Myocyte (in vitro differentiated cells): ENCODE data around the gene FANCI. TPM values are rescaled to one million over a fixed set of nuclear protein-coding genes. Genes with fewer than 3 reads are reported as not detected.

Experiments
- DNase-seq: peaks from one replicate; pipeline ENCODE4 v3.0.0-alpha.2; 2012; ENCODE audit warnings: low read depth
- total RNA-seq: library from RNA; depleted of rRNA; stranded (reverse); fragments of >200 nt; gene quantifications from 2 replicates; pipeline ENCODE4 v1.2.3, GENCODE V29; 2014

The FANCI gene
- total RNA-seq, 1 donor from 2014 or later, result 2.1 TPM

DNA sequence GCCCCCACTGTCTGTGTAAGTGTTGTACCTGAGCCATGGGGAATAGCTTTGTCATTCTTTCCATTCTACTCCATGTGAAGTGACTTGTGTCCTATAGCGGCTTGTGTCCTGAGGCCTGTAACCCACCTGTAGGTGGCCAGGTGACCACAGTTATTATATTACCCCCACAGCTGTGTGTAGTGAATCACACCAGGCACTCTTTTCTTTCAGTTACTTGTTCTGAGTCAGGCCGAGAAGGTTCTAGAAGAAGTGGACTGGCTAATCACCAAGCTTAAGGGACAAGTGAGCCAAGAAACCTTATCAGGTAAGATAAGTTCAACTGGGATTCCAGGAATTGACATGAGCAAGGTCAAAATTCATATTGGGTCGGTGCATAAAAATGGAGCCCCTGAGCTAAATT lies 61.6 kb downstream of the FANCI start:
- DNase-seq, result no peak

DNA sequence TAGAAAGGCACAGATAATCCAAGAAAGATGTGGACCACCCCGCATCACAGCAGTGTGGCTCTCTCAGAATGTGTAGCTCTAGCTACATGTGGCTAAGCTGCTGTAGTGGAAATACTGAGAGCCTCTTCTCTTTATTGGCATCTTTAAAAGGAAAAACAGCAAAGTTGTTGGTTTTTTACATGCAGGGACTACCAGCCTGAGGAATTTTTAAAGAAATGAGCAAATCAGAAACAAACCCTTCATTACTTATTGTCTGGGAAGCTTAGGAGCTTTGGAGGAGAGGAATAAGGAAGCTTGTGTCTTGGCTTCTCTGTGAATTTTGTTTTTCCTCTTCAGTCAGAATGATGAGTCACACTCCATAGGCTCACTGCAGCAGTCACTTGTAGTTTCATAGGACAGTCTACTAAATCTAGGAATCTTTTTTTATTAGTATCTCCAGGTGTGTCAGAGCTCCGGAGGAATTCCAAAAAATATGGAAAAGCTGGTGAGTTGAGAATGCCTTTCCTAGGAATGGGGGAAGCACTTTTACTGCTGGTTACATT lies 63.3 kb downstream of the FANCI start:
- DNase-seq, result peak; percentile 3

- peak; percentile 36 for DNase-seq
Measured at GRCh38 chr15:89307791-89308190, 64.0 kb downstream of the FANCI start.

- no peak for DNase-seq
Measured at GRCh38 chr15:89308236-89308635, 64.5 kb downstream of the FANCI start.

DNA sequence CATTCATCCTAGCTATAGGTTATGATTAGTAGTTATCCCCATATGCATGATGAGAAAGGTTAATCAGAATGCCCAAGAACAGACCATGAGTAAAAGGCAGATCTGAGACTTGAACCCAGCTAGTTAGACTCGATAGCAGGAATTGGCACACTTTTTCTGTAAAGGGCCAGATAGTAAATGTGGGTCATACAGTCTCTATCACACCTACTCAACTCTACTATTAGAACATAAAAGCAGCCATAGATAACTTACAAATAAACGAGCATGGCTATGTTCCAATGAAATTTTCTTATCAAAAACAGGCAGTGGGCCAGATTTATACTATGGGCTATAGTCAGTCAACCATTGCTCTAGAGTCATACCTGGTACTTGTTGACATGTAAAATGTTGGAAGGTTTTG lies 66.2 kb downstream of the FANCI start:
- DNase-seq, result no peak

DNA sequence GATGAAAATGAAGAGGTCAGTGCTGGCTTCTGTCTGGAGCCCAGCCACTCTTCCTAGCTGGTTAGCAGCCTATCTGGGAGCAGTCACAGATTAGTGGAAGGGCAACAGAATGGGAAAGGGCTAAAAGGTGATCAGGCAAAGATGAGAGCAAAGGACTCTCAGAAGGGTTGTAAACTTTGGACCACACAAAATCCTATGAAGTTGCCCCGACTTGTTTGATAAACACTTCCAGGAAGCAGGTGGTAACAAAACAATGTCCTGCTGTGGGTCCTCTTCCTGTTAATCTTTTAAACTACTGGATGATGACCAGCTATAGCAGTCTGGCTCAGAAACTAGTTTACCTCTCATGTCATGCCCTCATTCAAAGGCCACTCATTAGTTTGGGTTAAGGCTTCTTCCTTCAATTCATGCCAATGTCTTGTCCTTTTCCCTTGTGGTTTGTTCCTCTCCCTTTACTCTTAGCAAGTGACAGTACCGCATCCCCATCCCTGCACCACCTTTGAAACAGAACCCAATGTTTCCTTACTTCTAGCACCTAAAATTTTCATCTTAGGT lies 71.7 kb downstream of the FANCI start:
- DNase-seq, result no peak

- no peak for DNase-seq
Measured at GRCh38 chr15:89316504-89316903, 72.7 kb downstream of the FANCI start.

- no peak for DNase-seq
Measured at GRCh38 chr15:89317186-89317720, 73.5 kb downstream of the FANCI start.

GRCh38 chr15:89319678-89320077 lies 75.9 kb downstream of the FANCI start:
- DNase-seq, result no peak

GRCh38 chr15:89320200-89320599 lies 76.4 kb downstream of the FANCI start:
- no peak for DNase-seq

DNA sequence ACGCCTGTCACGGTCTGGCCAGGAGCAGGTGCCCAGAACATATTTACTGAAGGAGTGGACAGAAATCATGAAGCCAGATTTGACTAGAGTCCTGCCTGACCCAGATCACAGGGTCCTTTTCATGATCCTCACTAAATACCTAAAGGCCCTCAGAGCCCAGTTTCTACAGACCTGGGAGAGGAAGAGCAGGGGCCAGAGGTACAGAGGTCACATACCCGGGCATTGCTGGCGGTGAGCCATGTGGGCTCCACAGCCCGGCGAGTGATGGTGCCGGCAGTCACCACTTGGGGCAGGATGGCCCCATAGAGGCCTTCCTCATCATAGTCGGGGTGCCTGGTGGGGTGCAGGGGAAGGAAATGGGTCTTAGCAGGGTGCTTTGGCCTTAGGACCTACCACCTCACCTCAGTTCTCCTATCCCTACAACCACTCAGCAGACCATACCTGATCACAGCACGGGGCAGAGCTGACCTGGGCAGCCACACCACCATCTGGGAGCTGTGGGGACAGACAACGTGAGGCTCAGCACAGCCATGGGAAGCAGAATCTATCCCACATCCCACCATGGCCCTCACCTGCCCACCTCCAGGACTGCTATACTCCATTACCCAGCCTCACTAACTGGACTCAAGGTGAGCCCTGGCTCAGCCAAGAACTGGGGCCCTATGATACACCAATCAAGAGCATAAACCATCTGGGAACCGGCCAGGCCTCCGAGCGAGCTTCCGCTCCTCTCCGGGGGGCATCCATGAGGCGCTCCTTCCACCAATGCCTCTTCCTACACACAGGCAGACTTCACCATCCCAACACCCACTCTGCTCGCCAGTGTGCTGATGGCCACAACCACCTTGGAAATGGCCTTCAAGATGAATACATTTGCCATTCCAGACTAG lies 78.0 kb downstream of the FANCI start:
- no peak for DNase-seq

GRCh38 chr15:89322822-89323221 lies 79.0 kb downstream of the FANCI start:
- DNase-seq, result no peak

DNA sequence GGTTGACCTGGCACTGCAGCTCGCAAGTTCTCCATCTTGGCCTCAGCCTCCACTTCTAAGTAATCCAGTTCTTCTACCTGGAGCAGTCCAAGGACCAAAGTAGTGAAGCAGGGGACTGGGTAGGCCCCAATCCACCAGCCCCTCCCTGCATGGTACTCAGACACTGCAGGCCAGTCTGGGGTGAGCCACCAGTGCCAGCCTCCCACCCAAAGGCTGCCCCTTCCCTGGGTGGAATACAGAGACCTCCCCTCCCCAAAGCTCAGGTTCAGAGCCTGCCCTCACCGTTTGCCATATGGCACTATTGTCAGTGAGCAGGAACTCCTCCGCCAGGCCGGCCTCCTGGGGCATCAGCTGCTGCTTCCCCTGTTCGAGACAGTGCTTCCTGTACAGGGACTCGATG lies 80.0 kb downstream of the FANCI start:
- no peak for DNase-seq

- no peak for DNase-seq
Measured at GRCh38 chr15:89325039-89325803, 81.4 kb downstream of the FANCI start.

GRCh38 chr15:89326316-89326715 lies 82.5 kb downstream of the FANCI start:
- no peak for DNase-seq

- DNase-seq, result no peak
Measured at GRCh38 chr15:89327113-89327512, 83.3 kb downstream of the FANCI start.

- DNase-seq, result no peak
Measured at GRCh38 chr15:89328398-89329254, 84.8 kb downstream of the FANCI start.

GRCh38 chr15:89329329-89330084 lies 85.7 kb downstream of the FANCI start:
- DNase-seq, result peak; percentile 49

GRCh38 chr15:89330119-89330518 lies 86.3 kb downstream of the FANCI start:
- DNase-seq, result peak; percentile 36
